ENCODE data around the gene DLG2. TPM values are rescaled to one million over a fixed set of nuclear protein-coding genes. Genes with fewer than 3 reads are reported as not detected.

Gene DLG2
- total and polyA plus RNA-seq, 2 of the 8 experiments (the other 6 are each of a cell fraction or from before 2014, with no cell fraction given), result 1.7 to 14.3 TPM

DNA sequence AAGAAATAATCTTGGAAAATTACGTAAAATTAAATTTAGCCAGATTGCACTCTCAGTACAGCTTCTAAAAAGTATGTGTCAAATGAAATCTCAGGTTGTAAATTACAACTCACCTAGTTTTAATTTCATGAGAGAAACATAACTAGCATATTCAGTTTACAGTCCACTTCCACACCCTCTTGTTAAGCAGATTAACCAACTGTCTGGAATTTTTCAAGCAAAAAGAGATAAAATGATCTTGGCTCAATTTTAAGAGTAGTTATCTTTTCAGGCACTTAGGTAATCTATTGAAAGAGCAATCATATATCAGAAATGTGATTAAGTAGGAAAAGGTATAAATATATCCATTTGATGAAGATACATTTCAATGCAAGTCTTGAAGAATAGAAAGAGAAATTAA is 1412.6 kb downstream of the DLG2 start:
- Histone ChIP-seq H2BK12ac (ENCODE audit: low read depth, low read length) (no peak overlapping the region), H3K27me3 (replicated peaks in 1 of 4; ENCODE audit: control insufficient read depth in 3 of 4, extremely low read depth in 1 of 4, insufficient read depth in 3 of 4, low read length in 3 of 4) (no peaks in the 10 kb centered on the region), H3K4ac (replicated peaks; ENCODE audit: insufficient read length, low read depth, low read length) (no peak overlapping the region), H3K18ac (ENCODE audit: extremely low read depth, low read length) (no peak overlapping the region), H3K79me2 (ENCODE audit: control insufficient read depth in 1 of 2, insufficient read depth in 2 of 2, low read length in 2 of 2) (no peaks in the 10 kb centered on the region), H4K5ac (ENCODE audit: insufficient read length, low read depth, low read length) (no peak overlapping the region), H3K4me1 (replicated peaks in 1 of 4; ENCODE audit: control insufficient read depth in 3 of 4, insufficient read depth in 4 of 4, low read length in 3 of 4) (no peaks in the 10 kb centered on the region), H3K36me3 (ENCODE audit: control insufficient read depth in 2 of 4, insufficient read depth in 4 of 4, low read length in 3 of 4) (no peaks in the 10 kb centered on the region), H3K27ac (ENCODE audit: low read depth, low read length) (no peak overlapping the region), H3K9ac (replicated peaks in 1 of 4; ENCODE audit: extremely low read depth in 1 of 4, low read depth in 3 of 4, low read length in 3 of 4) (no peak overlapping the region), H3K4me2 (ENCODE audit: insufficient read depth in 1 of 2, low read depth in 2 of 2, low read length in 2 of 2) (no peak overlapping the region), H3K9me3 (ENCODE audit: insufficient read depth in 2 of 2, low read depth in 1 of 2, low read length in 1 of 2) (no peaks in the 10 kb centered on the region), H4K8ac (ENCODE audit: extremely low read depth, insufficient read depth, low read length) (no peak overlapping the region), H4K20me1 (replicated peaks in 1 of 2; ENCODE audit: control insufficient read depth in 1 of 2, insufficient read depth in 2 of 2, low read length in 2 of 2) (no peaks in the 10 kb centered on the region), H2BK120ac (replicated peaks; ENCODE audit: low read depth, low read length) (no peak overlapping the region), H2AFZ (ENCODE audit: low read length) (no peak overlapping the region), H2BK20ac (ENCODE audit: low read length) (no peak overlapping the region), H3K56ac (replicated peaks; ENCODE audit: insufficient read length, low read depth, low read length) (no peak overlapping the region), H3K14ac (ENCODE audit: insufficient read length) (no peak overlapping the region), H2BK15ac (ENCODE audit: low read length) (no peak overlapping the region), H3K4me3 (ENCODE audit: extremely low read depth in 1 of 4, insufficient read depth in 2 of 4, low read depth in 3 of 4, low read length in 4 of 4) (no peak overlapping the region), H3K23ac (ENCODE audit: insufficient read length) (no peak overlapping the region), H4K91ac (replicated peaks; ENCODE audit: insufficient read length, low read length) (no peak overlapping the region), H3K79me1 (ENCODE audit: low read depth, low read length) (no peaks in the 10 kb centered on the region), H3K23me2 (ENCODE audit: low read depth, low read length) (no peaks in the 10 kb centered on the region), H2AK5ac (ENCODE audit: low read depth, low read length) (no peak overlapping the region), H2BK5ac (ENCODE audit: low read depth, low read length) (no peak overlapping the region)
- no peak for DNase-seq (ENCODE audit: low read depth in 1 of 2, low spot score in 2 of 2)
- WGBS, 2 experiments (ENCODE audit: extremely low coverage in 1 of 2, insufficient coverage in 1 of 2, insufficient read length in 1 of 2, insufficient replicate concordance in 2 of 2, low coverage in 1 of 2, low lambda C conversion rate in 2 of 2, missing lambda C conversion rate in 1 of 2), result 79% methylated on average over 1 of the region's 1 CpG; no CpG with 5 or more reads in 1 of the 2 experiments
- FAIRE-seq, result no peak
- CTCF ChIA-PET (ENCODE audit: partially characterized antibody), result interaction anchor here (0.8 kb wide), 1 partner anchor 17 kb away, joined by 3 read pairs; no protein-coding TSS in a partner anchor
- POLR2A ChIA-PET (ENCODE audit: partially characterized antibody), result no interaction called here
- TF ChIP-seq KDM5A (IDR thresholded peaks at IDR 0.05; ENCODE audit: low read length), result no peak
- no peak for TF ChIP-seq RXRA (IDR thresholded peaks at IDR 0.05; ENCODE audit: insufficient read depth, low read depth, low read length)
- no peak for TF ChIP-seq GTF2F1 (IDR thresholded peaks at IDR 0.05; ENCODE audit: borderline replicate concordance, low read depth, low read length)
- no peak for TF ChIP-seq BCL11A (IDR thresholded peaks at IDR 0.05; ENCODE audit: low read depth in 2 of 2, low read length in 2 of 2)
- no peak for TF ChIP-seq GABPA (IDR thresholded peaks at IDR 0.05; ENCODE audit: borderline replicate concordance, insufficient read depth, low read length)
- TF ChIP-seq SIRT6 (IDR thresholded peaks at IDR 0.05; ENCODE audit: low read length), result no peak
